ENCODE measurements around the gene SELENOO.

DNA sequence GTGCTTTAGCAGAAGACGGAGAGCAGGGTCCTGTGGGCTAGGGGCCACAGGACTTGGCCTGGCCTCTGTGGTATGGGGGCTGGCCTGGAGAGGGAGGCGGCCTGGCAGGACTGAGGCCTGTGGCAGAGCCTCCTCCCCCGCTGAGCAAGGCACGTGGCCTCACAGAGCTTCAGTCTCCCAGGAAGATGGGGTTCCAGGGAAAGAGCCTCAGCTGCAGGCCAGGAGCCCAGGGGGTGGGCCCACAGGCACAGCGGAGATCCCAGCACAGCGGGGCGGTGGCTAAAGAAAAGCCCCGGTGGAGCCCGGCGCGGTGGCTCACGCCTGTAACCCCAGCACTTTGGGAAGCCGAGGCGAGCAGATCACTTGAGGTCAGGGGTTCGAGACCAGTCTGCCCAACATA is 58.5 kb downstream of the SELENOO start:
- TF ChIP-seq, protein P1, sequence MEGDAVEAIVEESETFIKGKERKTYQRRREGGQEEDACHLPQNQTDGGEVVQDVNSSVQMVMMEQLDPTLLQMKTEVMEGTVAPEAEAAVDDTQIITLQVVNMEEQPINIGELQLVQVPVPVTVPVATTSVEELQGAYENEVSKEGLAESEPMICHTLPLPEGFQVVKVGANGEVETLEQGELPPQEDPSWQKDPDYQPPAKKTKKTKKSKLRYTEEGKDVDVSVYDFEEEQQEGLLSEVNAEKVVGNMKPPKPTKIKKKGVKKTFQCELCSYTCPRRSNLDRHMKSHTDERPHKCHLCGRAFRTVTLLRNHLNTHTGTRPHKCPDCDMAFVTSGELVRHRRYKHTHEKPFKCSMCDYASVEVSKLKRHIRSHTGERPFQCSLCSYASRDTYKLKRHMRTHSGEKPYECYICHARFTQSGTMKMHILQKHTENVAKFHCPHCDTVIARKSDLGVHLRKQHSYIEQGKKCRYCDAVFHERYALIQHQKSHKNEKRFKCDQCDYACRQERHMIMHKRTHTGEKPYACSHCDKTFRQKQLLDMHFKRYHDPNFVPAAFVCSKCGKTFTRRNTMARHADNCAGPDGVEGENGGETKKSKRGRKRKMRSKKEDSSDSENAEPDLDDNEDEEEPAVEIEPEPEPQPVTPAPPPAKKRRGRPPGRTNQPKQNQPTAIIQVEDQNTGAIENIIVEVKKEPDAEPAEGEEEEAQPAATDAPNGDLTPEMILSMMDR (IDR thresholded peaks at IDR 0.05): no peak
- no peak for TF ChIP-seq EZH2 (IDR thresholded peaks at IDR 0.05; ENCODE audit: borderline replicate concordance, insufficient read depth, low read depth, low read length, poor library complexity, severe bottlenecking)
